ENCODE data around the gene ZNF425. TPM values are rescaled to one million over a fixed set of nuclear protein-coding genes. Genes with fewer than 3 reads are reported as not detected.

ZNF425 gene
- total and polyA plus RNA-seq, 11 donors: 0.21 to 1.6 (median 0.91) TPM

DNA sequence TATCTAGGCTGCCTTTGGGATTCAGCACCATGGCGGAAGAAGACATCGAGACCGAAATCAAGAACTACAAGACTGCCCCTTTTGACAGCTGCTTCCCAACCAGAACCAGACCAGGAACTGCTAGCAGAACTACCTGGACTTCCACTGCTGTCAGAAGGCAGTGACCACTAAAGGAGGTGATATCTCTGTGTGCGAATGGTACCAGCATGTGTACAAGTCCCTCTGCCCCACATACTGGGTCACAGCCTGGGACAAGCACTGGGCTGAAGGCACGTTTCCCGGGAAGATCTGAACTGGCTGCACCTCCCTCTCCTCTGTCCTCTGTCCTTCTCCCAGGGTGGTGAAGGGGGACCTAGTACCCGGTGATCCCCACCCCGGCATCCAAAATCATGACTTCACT, 72.2 kb downstream of the ZNF425 start:
- TF ChIP-seq, protein P1, sequence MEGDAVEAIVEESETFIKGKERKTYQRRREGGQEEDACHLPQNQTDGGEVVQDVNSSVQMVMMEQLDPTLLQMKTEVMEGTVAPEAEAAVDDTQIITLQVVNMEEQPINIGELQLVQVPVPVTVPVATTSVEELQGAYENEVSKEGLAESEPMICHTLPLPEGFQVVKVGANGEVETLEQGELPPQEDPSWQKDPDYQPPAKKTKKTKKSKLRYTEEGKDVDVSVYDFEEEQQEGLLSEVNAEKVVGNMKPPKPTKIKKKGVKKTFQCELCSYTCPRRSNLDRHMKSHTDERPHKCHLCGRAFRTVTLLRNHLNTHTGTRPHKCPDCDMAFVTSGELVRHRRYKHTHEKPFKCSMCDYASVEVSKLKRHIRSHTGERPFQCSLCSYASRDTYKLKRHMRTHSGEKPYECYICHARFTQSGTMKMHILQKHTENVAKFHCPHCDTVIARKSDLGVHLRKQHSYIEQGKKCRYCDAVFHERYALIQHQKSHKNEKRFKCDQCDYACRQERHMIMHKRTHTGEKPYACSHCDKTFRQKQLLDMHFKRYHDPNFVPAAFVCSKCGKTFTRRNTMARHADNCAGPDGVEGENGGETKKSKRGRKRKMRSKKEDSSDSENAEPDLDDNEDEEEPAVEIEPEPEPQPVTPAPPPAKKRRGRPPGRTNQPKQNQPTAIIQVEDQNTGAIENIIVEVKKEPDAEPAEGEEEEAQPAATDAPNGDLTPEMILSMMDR (IDR thresholded peaks at IDR 0.05): no peak
- TF ChIP-seq POLR2A (IDR thresholded peaks at IDR 0.05): no peak
- Histone ChIP-seq H3K9me3 (no peaks in the 10 kb centered on the region), H3K4me1 (no peaks in the 10 kb centered on the region), H3K36me3 (no peaks in the 10 kb centered on the region), H3K27ac (no peak overlapping the region), H3K27me3 (no peaks in the 10 kb centered on the region), H3K4me3 (no peak overlapping the region)
- DNase-seq: no peak
- intact Hi-C loops (cut with DNase I): no loop called here
- ATAC-seq: no peak
- 90 to 92% (median 91%) methylated on average over 8 of the region's 8 CpGs for WGBS, 4 donors

DNA sequence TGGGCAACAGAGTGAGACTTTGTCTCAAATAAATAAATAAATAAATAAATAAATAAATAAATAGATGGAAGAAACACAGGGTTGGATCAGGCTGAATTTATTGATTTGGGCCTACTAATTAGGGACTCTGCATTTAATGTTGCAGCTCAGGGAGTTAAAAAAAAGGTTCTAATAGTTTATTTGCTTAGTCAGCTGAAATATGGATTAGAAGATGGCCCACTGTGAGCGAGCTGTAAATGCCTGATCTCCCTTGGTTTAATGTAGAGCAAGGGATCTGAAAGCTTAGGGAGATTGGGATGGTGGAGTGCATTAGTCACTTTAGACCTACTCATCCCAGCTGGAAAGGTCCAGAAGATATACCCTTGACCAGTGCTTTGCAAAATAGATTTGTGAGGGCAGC, 72.7 kb downstream of the ZNF425 start:
- WGBS, 4 donors: 90 to 100% (median 92%) methylated on average over 1 of the region's 1 CpG
- Histone ChIP-seq H3K4me3 (no peak overlapping the region), H3K36me3 (no peaks in the 10 kb centered on the region), H3K9me3 (no peaks in the 10 kb centered on the region), H3K27ac (no peak overlapping the region), H3K4me1 (no peaks in the 10 kb centered on the region), H3K27me3 (no peaks in the 10 kb centered on the region)
- ATAC-seq: no peak
- no peak for DNase-seq
- intact Hi-C loops (cut with DNase I): no loop called here
- TF ChIP-seq POLR2A (IDR thresholded peaks at IDR 0.05): no peak
- TF ChIP-seq, protein P1 (IDR thresholded peaks at IDR 0.05): no peak

Other genes starting within 250 kb of the ZNF425 start
- gene EZH2, start 242.0 kb downstream of the ZNF425 start, total RNA-seq: 1 to 10 TPM in 8 of 9 donors, under 1 TPM in 1; 0.82 to 5.4 (median 1.3) TPM
- gene EZH2, start 242.0 kb downstream of the ZNF425 start, polyA plus RNA-seq: 1 to 10 TPM in 1 of 2 donors, under 1 TPM in 1; 0.61 to 2.6 TPM
- gene PDIA4, start 97.8 kb downstream of the ZNF425 start, total RNA-seq: 10 to 100 TPM; 20.9 to 67.7 (median 33.1) TPM
- gene PDIA4, start 97.8 kb downstream of the ZNF425 start, polyA plus RNA-seq: 10 to 100 TPM in 1 of 2 donors, 1 to 10 TPM in 1; 8.4 to 84.4 TPM
- gene ZNF786, start 35.6 kb downstream of the ZNF425 start, total RNA-seq: 1 to 10 TPM; 2.2 to 5.3 (median 3.0) TPM
- gene ZNF786, start 35.6 kb downstream of the ZNF425 start, polyA plus RNA-seq: 1 to 10 TPM; 1.4 to 2.6 TPM
- gene ZNF398, start 21.1 kb upstream of the ZNF425 start, total RNA-seq: 10 to 100 TPM in 3 of 9 donors, 1 to 10 TPM in 6; 6.5 to 14.4 (median 8.9) TPM
- 1 to 10 TPM; 2.1 to 4.9 TPM for gene ZNF398, start 21.1 kb upstream of the ZNF425 start, polyA plus RNA-seq
- gene ZNF282, start 69.2 kb upstream of the ZNF425 start, total RNA-seq: 10 to 100 TPM; 11.0 to 21.4 (median 13.0) TPM
- gene ZNF282, start 69.2 kb upstream of the ZNF425 start, polyA plus RNA-seq: 10 to 100 TPM in 1 of 2 donors, 1 to 10 TPM in 1; 6.6 to 12.5 TPM
- gene ZNF212, start 113.3 kb upstream of the ZNF425 start, total RNA-seq: 1 to 10 TPM; 3.4 to 6.3 (median 4.3) TPM
- 1 to 10 TPM; 3.9 to 4.9 TPM for gene ZNF212, start 113.3 kb upstream of the ZNF425 start, polyA plus RNA-seq
- gene ZNF783, start 135.9 kb upstream of the ZNF425 start, total RNA-seq: 1 to 10 TPM; 2.8 to 9.0 (median 3.4) TPM
- 1 to 10 TPM; 3.0 to 3.3 TPM for gene ZNF783, start 135.9 kb upstream of the ZNF425 start, polyA plus RNA-seq

All from heart left ventricle (tissue), 16 donors.